Adrenal gland (tissue), 12 donors: ENCODE measurements around the gene FAM20C. TPM values are rescaled to one million over a fixed set of nuclear protein-coding genes. Genes with fewer than 3 reads are reported as not detected.

ENCODE experiments used
- DNase-seq, 7 donors: peaks; one replicate each; pipeline ENCODE4 v3.0.0-alpha.2; 2019 to 2020
- H3K27ac ChIP-seq, 5 donors: fragments of 200-600 bp; sonication (generic) in 4 of 5; 1 replicate in 3 of 5; 2 replicates in 2 of 5; pipeline versions ENCODE4 v1.5.1 to v1.8.0; 2016 to 2020; ENCODE audit warnings: mild to moderate bottlenecking in 1 of 5
- H3K27me3 ChIP-seq: fragments of 200-600 bp; 2 replicates; pipeline ENCODE4 v1.8.0; 2021
- H3K36me3 ChIP-seq, 2 donors: fragments of 200-600 bp; replicated peaks in 1 of 2; 1 replicate in 1 of 2; 2 replicates in 1 of 2; pipeline versions ENCODE4 v1.5.1 to v1.8.0; 2018 to 2022
- H3K4me1 ChIP-seq, 2 donors: fragments of 200-600 bp; replicated peaks in 1 of 2; 1 replicate in 1 of 2; 2 replicates in 1 of 2; pipeline versions ENCODE4 v1.5.1 to v1.8.0; 2018 to 2021
- H3K4me3 ChIP-seq, 4 donors: fragments of 200-600 bp; sonication (generic) in 3 of 4; one replicate each; pipeline ENCODE4 v1.5.1; 2016 to 2018
- H3K9me3 ChIP-seq, 3 donors: fragments of 200-600 bp; sonication (generic) in 1 of 3; replicated peaks in 1 of 3; 1 replicate in 2 of 3; 2 replicates in 1 of 3; pipeline versions ENCODE4 v1.5.1 to v1.8.0; 2016 to 2021
- CTCF ChIP-seq, 6 experiments: fragments of 450-650 bp in 4 of 6; fragments of 200-600 bp in 2 of 6; sonication (generic) in 1 of 6; IDR thresholded peaks; 1 replicate in 5 of 6; 2 replicates in 1 of 6; pipeline versions ENCODE4 v1.5.1 to v1.8.0; 2016 to 2021; ENCODE audit warnings: antibody characterized with exemption in 6 of 6, mild to moderate bottlenecking in 2 of 6, moderate library complexity in 1 of 6
- POLR2A ChIP-seq, 2 donors: fragments of 450-650 bp; IDR thresholded peaks; one replicate each; pipeline ENCODE4 v1.6.1; 2017; ENCODE audit warnings: antibody characterized with exemption in 2 of 2, mild to moderate bottlenecking in 2 of 2, moderate library complexity in 1 of 2
- WGBS, 4 donors: extraction: QIAGEN DNeasy Blood & Tissue Kit in 2 of 4; methylation state at CpG; one replicate each; pipeline versions ENCODE4 v1.1.5 to v1.1.7; 2013 to 2017; 5-methylcytosine and 5-hydroxymethylcytosine counted together
- intact Hi-C, 2 donors: fragments of 100-400 bp; cut with DNase I; formaldehyde crosslinking; loops; one replicate each; pipeline versions ENCODE4 v1.14.1 to v1.15.0; 2022 to 2023
- polyA plus RNA-seq, 3 donors: library from polyadenylated mRNA; stranded (reverse); fragments of 200-250 nt in 2 of 3; fragments of 350-450 nt in 1 of 3; fragmentation: Illumina TruSeq in 1 of 3; extraction: RNeasy Lipid Tissue Mini Kit (QIAGEN cat#74804) in 1 of 3; gene quantifications; one replicate each; pipeline ENCODE4 v1.2.3, GENCODE V29; 2013 to 2014
- total RNA-seq, 9 donors: library from RNA; depleted of rRNA in 4 of 9; stranded (reverse); fragments of >200 nt in 4 of 9; fragments of 120-200 nt in 1 of 9; fragmentation: NEBNext Ultra II Directional in 1 of 9; extraction: Animal tissue kit (Norgen Biotek cat#: 25700) in 1 of 9; gene quantifications; one replicate each; pipeline versions ENCODE4 v1.1.0 to v1.2.4, GENCODE V29; 2013 to 2023
- donor health status: healthy with polysubstance abuse.
- donor health status: Bipolar disorder and iron deficiency.
- donor health status: DM: yes; HTN: yes; CAD: no.
- donor health status: DM: no; HTN: no; CAD: no.
- donor health status: DM: no; HTN: no; CAD: no.
- donor health status: DM: yes; HTN: yes; CAD: no.

The FAM20C gene
- total and polyA plus RNA-seq, 12 donors: 2.8 to 57.9 (median 36.0) TPM

- intact Hi-C loops: no loop called here
- Histone ChIP-seq H3K27ac (no peak overlapping the region), H3K36me3 (no peaks in the 10 kb centered on the region), H3K27me3 (no peaks in the 10 kb centered on the region), H3K9me3 (peaks cover 0 to 5% (median 0%) of the 10 kb centered on the region in 3 donors), H3K4me1 (no peaks in the 10 kb centered on the region), H3K4me3 (no peak overlapping the region)
- TF ChIP-seq CTCF (IDR thresholded peaks at IDR 0.05) (no peak), POLR2A (IDR thresholded peaks at IDR 0.05) (no peak)
- WGBS, 4 donors: 74 to 78% (median 76%) methylated on average over 12 to 19 of the region's 19 CpGs
- DNase-seq: no peak
These were observed 112.4 kb downstream of the FAM20C start for GRCh38 chr7:304574-305409.

- intact Hi-C loops: no loop called here
- DNase-seq: no peak
- no peak for TF ChIP-seq POLR2A (IDR thresholded peaks at IDR 0.05)
- TF ChIP-seq CTCF (IDR thresholded peaks at IDR 0.05): no peak
These were observed 113.2 kb downstream of the FAM20C start for GRCh38 chr7:305410-306151.

GRCh38 chr7:307970-308369, 115.6 kb downstream of the FAM20C start:
- Histone ChIP-seq H3K4me1 (no peaks in the 10 kb centered on the region), H3K4me3 (no peak overlapping the region), H3K27ac (no peak overlapping the region), H3K36me3 (no peaks in the 10 kb centered on the region), H3K9me3 (peaks cover 0 to 5% (median 0%) of the 10 kb centered on the region in 3 donors), H3K27me3 (no peaks in the 10 kb centered on the region)
- no peak for DNase-seq
- intact Hi-C loops: no loop called here
- WGBS, 4 donors: 51 to 60% (median 58%) methylated on average over 3 of the region's 3 CpGs
- TF ChIP-seq POLR2A (IDR thresholded peaks at IDR 0.05): no peak
- no peak for TF ChIP-seq CTCF (IDR thresholded peaks at IDR 0.05)

More at GRCh38 chr7:305410-306151, 113.2 kb downstream of the FAM20C start:
- Histone ChIP-seq H3K4me3 (no peak overlapping the region), H3K36me3 (no peaks in the 10 kb centered on the region), H3K9me3 (peaks cover 0 to 5% (median 0%) of the 10 kb centered on the region in 3 donors), H3K27me3 (no peaks in the 10 kb centered on the region), H3K4me1 (no peaks in the 10 kb centered on the region), H3K27ac (no peak overlapping the region)
- 74 to 87% (median 76%) methylated on average over 17 to 35 of the region's 35 CpGs for WGBS, 4 donors

- Histone ChIP-seq H3K27me3 (no peaks in the 10 kb centered on the region), H3K9me3 (peaks cover 0 to 5% (median 0%) of the 10 kb centered on the region in 3 donors), H3K4me1 (no peaks in the 10 kb centered on the region), H3K36me3 (no peaks in the 10 kb centered on the region), H3K27ac (no peak overlapping the region), H3K4me3 (no peak overlapping the region)
- no peak for DNase-seq
- 84 to 90% (median 87%) methylated on average over 16 to 19 of the region's 19 CpGs for WGBS, 4 donors
- TF ChIP-seq POLR2A (IDR thresholded peaks at IDR 0.05) (no peak), CTCF (IDR thresholded peaks at IDR 0.05) (no peak)
- intact Hi-C loops: no loop called here
These were observed 117.3 kb downstream of the FAM20C start for GRCh38 chr7:309586-310228.
